GM12875 (cell line): ENCODE measurements around the gene WDR37.

Source experiments
- H3K4me3 ChIP-seq: one replicate; pipeline ENCODE4 v1.5.1; 2011; ENCODE audit warnings: low read depth, low read length, control low read depth
- CTCF ChIP-seq: IDR thresholded peaks from 2 replicates; pipeline ENCODE4 v1.5.1; 2011; ENCODE audit warnings: low read depth, mild to moderate bottlenecking, control low read depth, inconsistent platforms, low read length, moderate library complexity, borderline replicate concordance; ENCODE audit not compliant: insufficient read depth

WDR37 gene

GRCh38 chr10:1172256-1172984 lies 116.2 kb downstream of the WDR37 start:
- no peak overlapping the region for H3K4me3 ChIP-seq
- no peak for TF ChIP-seq CTCF

GRCh38 chr10:1173091-1173490 lies 116.9 kb downstream of the WDR37 start:
- no peak for TF ChIP-seq CTCF
- no peak overlapping the region for H3K4me3 ChIP-seq

- no peak for TF ChIP-seq CTCF
- no peak overlapping the region for H3K4me3 ChIP-seq
These were observed 117.8 kb downstream of the WDR37 start for GRCh38 chr10:1174022-1174421.

GRCh38 chr10:1175956-1176565 lies 119.9 kb downstream of the WDR37 start:
- no peak overlapping the region for H3K4me3 ChIP-seq

GRCh38 chr10:1177936-1178335 lies 121.8 kb downstream of the WDR37 start:
- no peak for TF ChIP-seq CTCF
- H3K4me3 ChIP-seq: no peak overlapping the region

More at GRCh38 chr10:1175956-1176565, 119.9 kb downstream of the WDR37 start:
- TF ChIP-seq CTCF: no peak

- no peak overlapping the region for H3K4me3 ChIP-seq
- TF ChIP-seq CTCF: no peak
These were observed 122.3 kb downstream of the WDR37 start for GRCh38 chr10:1178506-1178905.
